HUES6 (cell line): ENCODE measurements around the gene BCR.
A peak's percentile ranks its signal among the peaks of the same experiment; 100 is the strongest.

Experiments
- H3K27ac ChIP-seq: 2 replicates; pipeline ENCODE4 v1.7.0; 2013; ENCODE audit warnings: low read depth, mild to moderate bottlenecking, low read length, inconsistent platforms
- H3K27me3 ChIP-seq: 2 replicates; pipeline ENCODE4 v1.6.1; 2013; ENCODE audit warnings: low read length; ENCODE audit not compliant: control insufficient read depth, insufficient read depth
- H3K36me3 ChIP-seq: 2 replicates; pipeline ENCODE4 v1.6.1; 2013; ENCODE audit warnings: low read length; ENCODE audit not compliant: control insufficient read depth, insufficient read depth
- H3K4me1 ChIP-seq: 2 replicates; pipeline ENCODE4 v1.6.1; 2013; ENCODE audit warnings: low read length; ENCODE audit not compliant: control insufficient read depth, insufficient read depth
- H3K4me3 ChIP-seq: 2 replicates; pipeline ENCODE4 v1.5.1; 2013; ENCODE audit warnings: low read depth, low read length
- H3K9ac ChIP-seq: one replicate; pipeline ENCODE4 v1.6.1; 2013; ENCODE audit warnings: mild to moderate bottlenecking, low read length
- H3K9me3 ChIP-seq: 2 replicates; pipeline ENCODE4 v1.6.1; 2013; ENCODE audit warnings: low read depth, low read length; ENCODE audit not compliant: control insufficient read depth, insufficient read depth

The BCR gene

GRCh38 chr22:23277583-23278295, 97.4 kb downstream of the BCR start:
- Histone ChIP-seq H3K27ac (no peak overlapping the region), H3K27me3 (no peaks in the 10 kb centered on the region), H3K36me3 (peaks cover 85% of the 10 kb centered on the region), H3K9ac (no peak overlapping the region), H3K9me3 (no peaks in the 10 kb centered on the region), H3K4me1 (peaks cover 9% of the 10 kb centered on the region; the same call in 1 of the 2 replicates), H3K4me3 (no peak overlapping the region)

GRCh38 chr22:23278883-23279675, 98.8 kb downstream of the BCR start:
- Histone ChIP-seq H3K4me3 (no peak overlapping the region), H3K9me3 (no peaks in the 10 kb centered on the region), H3K4me1 (peaks cover 9% of the 10 kb centered on the region; the same call in 1 of the 2 replicates), H3K27me3 (no peaks in the 10 kb centered on the region), H3K36me3 (peaks cover 85% of the 10 kb centered on the region), H3K9ac (no peak overlapping the region), H3K27ac (no peak overlapping the region)

GRCh38 chr22:23279781-23280180, 99.5 kb downstream of the BCR start:
- Histone ChIP-seq H3K36me3 (peaks cover 87% of the 10 kb centered on the region), H3K9ac (no peak overlapping the region)

GRCh38 chr22:23280356-23281052, 100.2 kb downstream of the BCR start:
- Histone ChIP-seq H3K4me3 (no peak overlapping the region), H3K36me3 (peaks cover 87% of the 10 kb centered on the region), H3K9me3 (no peaks in the 10 kb centered on the region), H3K27me3 (no peaks in the 10 kb centered on the region), H3K9ac (peak overlapping the region; percentile 26), H3K27ac (no peak overlapping the region), H3K4me1 (peaks cover 9% of the 10 kb centered on the region; the same call in 1 of the 2 replicates)

More at GRCh38 chr22:23279781-23280180, 99.5 kb downstream of the BCR start:
- no peak overlapping the region for H3K4me3 ChIP-seq
- H3K27ac ChIP-seq, result no peak overlapping the region
- no peaks in the 10 kb centered on the region for H3K9me3 ChIP-seq
- H3K27me3 ChIP-seq, result no peaks in the 10 kb centered on the region
- H3K4me1 ChIP-seq, result peaks cover 9% of the 10 kb centered on the region; the same call in 1 of the 2 replicates

- H3K27me3 ChIP-seq, result no peaks in the 10 kb centered on the region
- peaks cover 9% of the 10 kb centered on the region; the same call in 1 of the 2 replicates for H3K4me1 ChIP-seq
- H3K36me3 ChIP-seq, result peaks cover 88% of the 10 kb centered on the region
- no peak overlapping the region for H3K4me3 ChIP-seq
- H3K27ac ChIP-seq, result 0 out of 2 replicates have a peak overlapping the region, but pooled peaks have one; percentile 26
- H3K9ac ChIP-seq, result peak overlapping the region; percentile 26
- no peaks in the 10 kb centered on the region for H3K9me3 ChIP-seq
Measured at GRCh38 chr22:23281053-23281405, 100.7 kb downstream of the BCR start.

- Histone ChIP-seq H3K27me3 (no peaks in the 10 kb centered on the region), H3K4me3 (no peak overlapping the region), H3K9me3 (no peaks in the 10 kb centered on the region), H3K9ac (peak overlapping the region; percentile 26), H3K27ac (0 out of 2 replicates have a peak overlapping the region, but pooled peaks have one; percentile 26), H3K36me3 (peaks cover 90% of the 10 kb centered on the region), H3K4me1 (peaks cover 9% of the 10 kb centered on the region; the same call in 1 of the 2 replicates)
Measured at GRCh38 chr22:23281406-23282088, 101.2 kb downstream of the BCR start.

GRCh38 chr22:23282089-23282501, 101.8 kb downstream of the BCR start:
- Histone ChIP-seq H3K27me3 (no peaks in the 10 kb centered on the region), H3K27ac (no peak overlapping the region), H3K36me3 (peaks cover 90% of the 10 kb centered on the region), H3K4me1 (peaks cover 9% of the 10 kb centered on the region; the same call in 1 of the 2 replicates), H3K4me3 (no peak overlapping the region), H3K9me3 (no peaks in the 10 kb centered on the region), H3K9ac (no peak overlapping the region)

GRCh38 chr22:23282516-23282915, 102.2 kb downstream of the BCR start:
- H3K36me3 ChIP-seq, result peaks cover 90% of the 10 kb centered on the region

GRCh38 chr22:23282986-23283385, 102.7 kb downstream of the BCR start:
- Histone ChIP-seq H3K9ac (no peak overlapping the region), H3K4me3 (no peak overlapping the region), H3K4me1 (peaks cover 9% of the 10 kb centered on the region; the same call in 1 of the 2 replicates), H3K9me3 (no peaks in the 10 kb centered on the region), H3K27ac (no peak overlapping the region), H3K27me3 (no peaks in the 10 kb centered on the region), H3K36me3 (peaks cover 90% of the 10 kb centered on the region)

More at GRCh38 chr22:23282516-23282915, 102.2 kb downstream of the BCR start:
- H3K27ac ChIP-seq, result no peak overlapping the region
- H3K9me3 ChIP-seq, result no peaks in the 10 kb centered on the region
- no peak overlapping the region for H3K9ac ChIP-seq
- H3K4me3 ChIP-seq, result no peak overlapping the region
- H3K4me1 ChIP-seq, result peaks cover 9% of the 10 kb centered on the region; the same call in 1 of the 2 replicates
- H3K27me3 ChIP-seq, result no peaks in the 10 kb centered on the region
